Brain microvascular endothelial cell (primary cell): ENCODE results near the gene PAFAH1B2.

Experiments used
- DNase-seq: peaks from one replicate; pipeline ENCODE4 v3.0.0-alpha.2; 2020
- H3K27ac ChIP-seq: fragments of 250-450 bp; sonication (Bioruptor Pico); 2 replicates; pipeline ENCODE4 v1.5.1; 2020; ENCODE audit warnings: mild to moderate bottlenecking, moderate library complexity
- H3K27me3 ChIP-seq: fragments of 250-450 bp; sonication (Bioruptor Pico); replicated peaks from 2 replicates; pipeline ENCODE4 v1.5.1; 2020; ENCODE audit warnings: mild to moderate bottlenecking
- H3K36me3 ChIP-seq: fragments of 250-450 bp; sonication (Bioruptor Pico); replicated peaks from 2 replicates; pipeline ENCODE4 v1.5.1; 2020; ENCODE audit warnings: mild to moderate bottlenecking
- H3K4me3 ChIP-seq: 2 replicates; pipeline ENCODE4 v1.5.1; 2011; ENCODE audit warnings: low read depth, mild to moderate bottlenecking, control low read depth, low read length, moderate library complexity
- CTCF ChIP-seq: IDR thresholded peaks from 2 replicates; pipeline ENCODE4 v1.5.1; 2011; ENCODE audit warnings: low read depth, mild to moderate bottlenecking, moderate library complexity, low read length, control low read depth, inconsistent platforms; ENCODE audit errors: missing control alignments
- in situ Hi-C: cut with HindIII; loops from 2 replicates; pipeline ENCODE4 v1.10.0; 2017; ENCODE audit warnings: low sequenced_read_pairs, low pct_ligation_motif_present

The PAFAH1B2 gene

GRCh38 chr11:117188620-117189081 lies 44.6 kb downstream of the PAFAH1B2 start:
- H3K36me3 ChIP-seq: peaks cover 53% of the 10 kb centered on the region
- in situ Hi-C loops: no loop called here
- H3K4me3 ChIP-seq: no peak overlapping the region
- H3K27me3 ChIP-seq: no peaks in the 10 kb centered on the region
- no peak for DNase-seq
- TF ChIP-seq CTCF: no peak
- H3K27ac ChIP-seq: no peak overlapping the region

GRCh38 chr11:117189191-117189940 lies 45.3 kb downstream of the PAFAH1B2 start:
- Histone ChIP-seq H3K27me3 (no peaks in the 10 kb centered on the region), H3K4me3 (no peak overlapping the region), H3K36me3 (peaks cover 49% of the 10 kb centered on the region), H3K27ac (no peak overlapping the region)
- no peak for DNase-seq
- TF ChIP-seq CTCF: no peak
- in situ Hi-C loops: no loop called here

GRCh38 chr11:117189941-117190544 lies 46.0 kb downstream of the PAFAH1B2 start:
- in situ Hi-C loops: no loop called here
- Histone ChIP-seq H3K4me3 (no peak overlapping the region), H3K27ac (no peak overlapping the region), H3K36me3 (peaks cover 50% of the 10 kb centered on the region), H3K27me3 (no peaks in the 10 kb centered on the region)
- no peak for TF ChIP-seq CTCF
- no peak for DNase-seq

GRCh38 chr11:117191680-117192400 lies 47.8 kb downstream of the PAFAH1B2 start:
- in situ Hi-C loops: no loop called here
- Histone ChIP-seq H3K36me3 (peaks cover 50% of the 10 kb centered on the region), H3K4me3 (no peak overlapping the region), H3K27ac (no peak overlapping the region), H3K27me3 (no peaks in the 10 kb centered on the region)
- TF ChIP-seq CTCF: no peak
- no peak for DNase-seq

GRCh38 chr11:117192401-117192875 lies 48.4 kb downstream of the PAFAH1B2 start:
- Histone ChIP-seq H3K36me3 (peaks cover 47% of the 10 kb centered on the region), H3K27ac (no peak overlapping the region), H3K4me3 (no peak overlapping the region), H3K27me3 (no peaks in the 10 kb centered on the region)
- in situ Hi-C loops: no loop called here
- TF ChIP-seq CTCF: no peak
- DNase-seq: no peak
